GM19025 (cell line): ENCODE data around the gene PRR18.
A peak's percentile ranks its signal among the peaks of the same experiment; 100 is the strongest.

Source experiments
- ATAC-seq: cut with Tn5 transposase; IDR thresholded peaks from one replicate; pipeline ENCODE4 v1.9.1; 2021; ENCODE audit warnings: mild to moderate bottlenecking, low read depth, moderate library complexity; ENCODE audit not compliant: unreplicated experiment

The PRR18 gene

GRCh38 chr6:166279393-166279679 lies 28.9 kb downstream of the PRR18 start:
- ATAC-seq = no peak

- no peak for ATAC-seq
Measured at GRCh38 chr6:166278579-166279392, 29.4 kb downstream of the PRR18 start.

- ATAC-seq = no peak
Measured at GRCh38 chr6:166277892-166278578, 30.2 kb downstream of the PRR18 start.

- ATAC-seq = no peak
Measured at GRCh38 chr6:166277018-166277417, 31.2 kb downstream of the PRR18 start.

- peak; percentile 74 for ATAC-seq
Measured at GRCh38 chr6:166275714-166276166, 32.5 kb downstream of the PRR18 start.

GRCh38 chr6:166274739-166275370 lies 33.3 kb downstream of the PRR18 start:
- no peak for ATAC-seq

GRCh38 chr6:166274163-166274562 lies 34.0 kb downstream of the PRR18 start:
- no peak for ATAC-seq

GRCh38 chr6:166271376-166271765 lies 36.8 kb downstream of the PRR18 start:
- ATAC-seq = no peak

GRCh38 chr6:166270706-166271375 lies 37.4 kb downstream of the PRR18 start:
- no peak for ATAC-seq

- no peak for ATAC-seq
Measured at GRCh38 chr6:166269301-166270039, 38.7 kb downstream of the PRR18 start.

GRCh38 chr6:166268431-166268830 lies 39.8 kb downstream of the PRR18 start:
- ATAC-seq = no peak

GRCh38 chr6:166267526-166267925 lies 40.7 kb downstream of the PRR18 start:
- no peak for ATAC-seq

GRCh38 chr6:166266336-166266735 lies 41.9 kb downstream of the PRR18 start:
- no peak for ATAC-seq

- ATAC-seq = no peak
Measured at GRCh38 chr6:166262743-166263515, 45.3 kb downstream of the PRR18 start.

GRCh38 chr6:166259296-166259977 lies 48.8 kb downstream of the PRR18 start:
- no peak for ATAC-seq

- ATAC-seq = no peak
Measured at GRCh38 chr6:166258854-166259276, 49.3 kb downstream of the PRR18 start.

- no peak for ATAC-seq
Measured at GRCh38 chr6:166257911-166258318, 50.3 kb downstream of the PRR18 start.
